ENCODE results near the gene DYNLT5.
A peak's percentile ranks its signal among the peaks of the same experiment; 100 is the strongest.
"Not testable (repeated sequence)": the region's sequence is repeated elsewhere in the genome, so short reads cannot be mapped to it uniquely, and the experiment has no call there.

DYNLT5 gene

DNA sequence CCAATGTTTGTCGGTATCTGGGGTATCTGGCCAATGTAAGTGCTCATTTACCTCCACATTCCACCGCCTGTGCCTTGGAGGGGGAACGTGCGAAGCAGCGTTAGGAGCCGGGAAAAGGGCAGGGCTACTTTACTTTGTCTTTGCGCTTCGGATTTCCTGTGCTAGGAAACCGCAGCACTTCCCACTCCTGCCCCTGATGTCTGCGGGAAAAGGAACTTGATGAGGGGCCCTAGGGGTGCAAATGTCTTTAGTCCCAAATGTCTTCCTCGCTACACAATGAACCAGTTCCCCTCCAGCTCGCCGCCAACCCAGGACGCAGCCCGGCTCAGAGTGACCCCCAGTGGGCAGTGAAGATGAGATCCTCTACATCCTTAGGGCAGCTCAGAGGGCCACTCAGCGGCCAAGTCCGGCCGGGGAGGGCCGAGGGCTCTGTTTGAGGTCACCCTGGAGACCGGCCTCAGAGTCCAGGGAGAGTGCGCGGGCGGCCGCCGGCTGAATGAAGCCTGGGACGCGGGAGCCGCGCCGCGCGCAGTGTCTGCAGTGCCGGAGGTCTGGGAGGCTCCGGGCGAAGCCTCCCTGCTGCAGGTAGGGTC lies at the start of gene DYNLT5:
Gene DYNLT5 (plus strand): TSS at position 460 of the 593 bp plus-strand sequence. CDS start 2,200 bp downstream, outside the sequence.
- Mint-ChIP-seq H3K27me3 (peaks cover 4% of the 10 kb centered on the region), H3K4me3 (peak within 1 kb of the TSS; percentile 85), H3K36me3 (ENCODE audit: low read depth) (no peaks in the 10 kb centered on the region), H3K4me1 (ENCODE audit: low read depth) (peaks cover 21% of the 10 kb centered on the region), H3K9me3 (no peaks in the 10 kb centered on the region), H3K27ac (peak within 1 kb of the TSS; percentile 70)
- intact Hi-C loops (cut with micrococcal nuclease), result no loop called here

DNA sequence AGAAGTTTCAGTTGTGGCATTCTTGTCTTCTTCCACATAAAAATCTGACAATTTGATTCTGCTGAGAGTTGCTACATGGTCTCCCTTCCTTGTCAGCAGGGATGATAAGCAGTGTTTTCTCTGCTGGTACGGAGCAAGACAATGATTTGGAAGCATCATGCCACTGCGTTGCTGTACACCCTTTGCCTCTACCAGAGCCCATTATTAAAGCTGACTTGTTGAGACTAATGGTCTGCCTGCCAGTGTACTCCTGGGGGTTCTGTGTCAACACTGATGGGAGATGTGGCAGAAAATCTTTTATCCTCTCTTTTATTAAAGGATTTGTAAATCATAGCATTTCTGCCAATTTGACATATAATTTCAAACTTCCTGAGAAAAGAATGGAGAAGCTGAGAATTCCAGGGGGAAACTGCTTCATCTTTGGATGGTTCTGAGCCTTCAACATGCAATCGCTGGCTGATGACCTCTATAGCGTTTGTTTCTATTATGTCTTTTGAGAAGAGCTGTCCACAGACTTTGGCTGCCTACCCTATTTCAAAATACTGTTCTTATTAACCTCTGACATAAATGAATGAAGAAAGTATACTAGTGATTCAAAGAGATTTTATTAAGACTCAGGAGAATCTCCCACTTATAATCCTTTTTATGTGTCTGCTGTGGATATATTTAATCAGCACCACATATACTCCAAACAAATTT lies 47.9 kb upstream of the DYNLT5 start:
- Mint-ChIP-seq H3K36me3 (ENCODE audit: low read depth) (no peaks in the 10 kb centered on the region), H3K9me3 (no peaks in the 10 kb centered on the region), H3K27ac (no peak overlapping the region), H3K4me3 (no peak overlapping the region), H3K4me1 (ENCODE audit: low read depth) (no peaks in the 10 kb centered on the region), H3K27me3 (no peaks in the 10 kb centered on the region)
- intact Hi-C loops (cut with micrococcal nuclease), result no loop called here

- no peaks in the 10 kb centered on the region for H3K27me3 Mint-ChIP-seq
- no peak overlapping the region for H3K27ac Mint-ChIP-seq
- intact Hi-C loops (cut with micrococcal nuclease), result no loop called here
- H3K4me1 Mint-ChIP-seq (ENCODE audit: low read depth), result no peaks in the 10 kb centered on the region
- no peak overlapping the region for H3K4me3 Mint-ChIP-seq
- H3K9me3 Mint-ChIP-seq, result no peaks in the 10 kb centered on the region
- no peaks in the 10 kb centered on the region for H3K36me3 Mint-ChIP-seq (ENCODE audit: low read depth)
Observed at GRCh38 chr1:66705110-66705509, 47.1 kb upstream of the DYNLT5 start.

DNA sequence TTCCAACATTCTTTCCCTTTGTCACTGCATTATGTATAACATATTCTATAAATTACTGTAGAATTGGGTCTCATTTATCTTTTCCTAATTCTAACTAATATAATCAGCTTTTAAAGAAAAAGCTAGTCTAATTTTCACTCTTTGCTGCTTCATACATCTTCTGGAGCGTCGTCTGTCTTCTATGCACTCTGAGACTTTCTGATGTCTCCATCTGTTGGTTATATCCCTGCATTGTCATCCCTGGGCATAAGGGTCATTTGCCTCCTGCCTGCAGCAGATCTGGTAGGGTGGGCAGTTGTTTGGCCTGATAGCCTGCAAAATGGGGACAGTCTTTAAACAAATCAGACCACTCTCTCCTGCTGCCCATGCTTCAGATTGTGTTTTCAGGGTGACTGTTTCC lies 40.8 kb upstream of the DYNLT5 start:
- no peaks in the 10 kb centered on the region for H3K9me3 Mint-ChIP-seq

GRCh38 chr1:66712839-66713238 lies 39.4 kb upstream of the DYNLT5 start:
- Mint-ChIP-seq H3K4me3 (no peak overlapping the region), H3K27ac (no peak overlapping the region), H3K27me3 (no peaks in the 10 kb centered on the region), H3K36me3 (ENCODE audit: low read depth) (no peaks in the 10 kb centered on the region), H3K4me1 (ENCODE audit: low read depth) (no peaks in the 10 kb centered on the region), H3K9me3 (no peaks in the 10 kb centered on the region)
- intact Hi-C loops (cut with micrococcal nuclease), result no loop called here

More for the DNA sequence above, 40.8 kb upstream of the DYNLT5 start:
- H3K27ac Mint-ChIP-seq, result no peak overlapping the region
- no peaks in the 10 kb centered on the region for H3K4me1 Mint-ChIP-seq (ENCODE audit: low read depth)
- H3K4me3 Mint-ChIP-seq, result no peak overlapping the region
- intact Hi-C loops (cut with micrococcal nuclease), result no loop called here
- H3K36me3 Mint-ChIP-seq (ENCODE audit: low read depth), result no peaks in the 10 kb centered on the region
- H3K27me3 Mint-ChIP-seq, result no peaks in the 10 kb centered on the region

GRCh38 chr1:66723985-66724384 lies 28.3 kb upstream of the DYNLT5 start:
- H3K4me3 Mint-ChIP-seq, result no peak overlapping the region
- peaks cover 4% of the 10 kb centered on the region for H3K4me1 Mint-ChIP-seq (ENCODE audit: low read depth)
- intact Hi-C loops (cut with micrococcal nuclease), result loop anchor here (10.0 kb wide), 1 partner anchor 469 kb away; no protein-coding TSS in a partner anchor
- H3K36me3 Mint-ChIP-seq (ENCODE audit: low read depth), result no peaks in the 10 kb centered on the region
- H3K9me3 Mint-ChIP-seq, result no peaks in the 10 kb centered on the region
- H3K27ac Mint-ChIP-seq, result no peak overlapping the region
- H3K27me3 Mint-ChIP-seq, result no peaks in the 10 kb centered on the region

DNA sequence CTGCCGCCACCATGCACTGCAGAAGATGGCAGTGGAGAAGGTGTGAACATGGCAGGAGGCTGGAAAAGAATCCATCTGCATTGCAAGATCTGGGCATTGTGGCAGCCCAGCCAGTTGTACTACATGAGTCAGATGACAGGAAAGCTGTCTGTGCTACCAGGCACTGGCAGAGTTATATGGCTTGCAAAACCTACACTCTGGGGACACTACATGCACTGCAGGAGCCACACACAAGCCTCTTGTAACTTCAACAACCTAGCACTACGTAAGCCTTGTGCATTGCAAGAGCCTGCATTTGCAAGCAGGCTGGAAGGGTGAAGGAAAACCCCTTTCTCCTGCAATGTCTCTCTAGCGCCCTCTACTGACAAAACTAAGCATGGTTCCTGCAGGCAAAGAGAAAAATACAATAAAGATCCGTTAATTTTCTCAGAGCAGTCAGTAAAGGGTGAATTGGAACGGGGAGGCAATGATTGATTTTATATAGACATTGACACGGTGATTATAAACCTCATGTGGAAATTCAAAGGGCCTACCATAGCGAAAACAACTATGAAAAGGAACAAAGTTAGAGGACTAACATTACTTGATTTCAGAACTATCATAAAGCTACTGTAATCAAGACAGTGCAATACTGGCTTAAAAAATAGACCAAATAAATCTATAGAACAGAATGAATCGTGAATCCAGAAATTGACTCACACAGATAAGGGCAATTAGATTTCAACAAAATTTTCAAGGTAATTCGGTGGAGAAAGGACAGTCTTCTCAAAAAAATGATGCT lies 26.2 kb upstream of the DYNLT5 start:
- H3K4me3 Mint-ChIP-seq, result no peak overlapping the region
- H3K27me3 Mint-ChIP-seq, result no peaks in the 10 kb centered on the region
- H3K4me1 Mint-ChIP-seq (ENCODE audit: low read depth), result peaks cover 8% of the 10 kb centered on the region
- no peaks in the 10 kb centered on the region for H3K36me3 Mint-ChIP-seq (ENCODE audit: low read depth)
- intact Hi-C loops (cut with micrococcal nuclease), result loop anchor here (5.0 to 10.0 kb wide), 3 partner anchors 279 to 764 kb away; no protein-coding TSS in a partner anchor
- H3K27ac Mint-ChIP-seq, result no peak overlapping the region
- no peaks in the 10 kb centered on the region for H3K9me3 Mint-ChIP-seq

DNA sequence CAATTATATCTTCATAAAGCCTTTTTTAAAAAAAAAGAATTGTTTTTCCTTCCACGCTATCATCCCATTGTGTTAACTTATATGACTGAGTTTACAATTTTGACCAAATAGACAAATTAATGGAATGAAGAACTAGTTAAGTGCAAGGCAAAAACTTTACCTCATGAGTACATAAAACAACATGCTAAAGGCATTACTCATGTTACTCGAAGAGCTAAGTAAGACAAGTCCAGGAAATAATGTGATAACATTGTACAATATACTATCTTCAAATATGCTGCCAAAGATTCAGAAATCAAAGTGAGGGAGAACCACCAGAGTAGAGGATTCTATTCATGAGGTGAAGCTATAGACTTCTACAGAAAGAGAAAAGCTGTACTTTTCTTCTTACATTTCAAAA lies 24.2 kb upstream of the DYNLT5 start:
- no peaks in the 10 kb centered on the region for H3K36me3 Mint-ChIP-seq (ENCODE audit: low read depth)
- H3K27me3 Mint-ChIP-seq, result no peaks in the 10 kb centered on the region
- H3K4me1 Mint-ChIP-seq (ENCODE audit: low read depth), result peaks cover 16% of the 10 kb centered on the region

DNA sequence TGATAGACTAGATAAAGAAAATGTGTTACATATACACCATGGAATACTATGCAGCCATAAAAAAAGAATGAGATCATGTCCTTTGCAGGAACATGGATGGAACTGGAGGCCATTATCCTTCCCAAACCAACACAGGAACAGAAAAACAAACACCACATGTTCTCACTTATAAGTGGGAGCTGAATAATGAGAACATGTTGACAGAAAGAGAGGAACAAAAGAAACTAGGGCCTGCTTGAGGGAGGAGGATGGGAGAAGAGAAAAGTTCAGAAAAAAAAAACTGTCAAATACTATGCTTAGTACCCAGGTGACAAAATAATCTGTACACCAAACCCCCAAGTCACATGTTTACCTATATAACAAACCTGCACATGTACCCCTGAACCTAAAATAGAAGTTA lies 23.5 kb upstream of the DYNLT5 start:
- not testable (repeated sequence) for H3K36me3 Mint-ChIP-seq (ENCODE audit: low read depth); H3K9me3 Mint-ChIP-seq; H3K27ac Mint-ChIP-seq; H3K27me3 Mint-ChIP-seq; H3K4me3 Mint-ChIP-seq
- intact Hi-C loops (cut with micrococcal nuclease), result loop anchor here (5.0 to 10.0 kb wide), 3 partner anchors 281 to 766 kb away; no protein-coding TSS in a partner anchor
- peaks cover 18% of the 10 kb centered on the region for H3K4me1 Mint-ChIP-seq (ENCODE audit: low read depth)

More for the DNA sequence above, 24.2 kb upstream of the DYNLT5 start:
- intact Hi-C loops (cut with micrococcal nuclease), result loop anchor here (5.0 to 10.0 kb wide), 3 partner anchors 281 to 766 kb away; no protein-coding TSS in a partner anchor
- H3K9me3 Mint-ChIP-seq, result no peaks in the 10 kb centered on the region
- no peak overlapping the region for H3K27ac Mint-ChIP-seq
- H3K4me3 Mint-ChIP-seq, result no peak overlapping the region

- H3K27me3 Mint-ChIP-seq, result no peaks in the 10 kb centered on the region
- no peak overlapping the region for H3K4me3 Mint-ChIP-seq
- H3K9me3 Mint-ChIP-seq, result no peaks in the 10 kb centered on the region
- peaks cover 18% of the 10 kb centered on the region for H3K4me1 Mint-ChIP-seq (ENCODE audit: low read depth)
- H3K36me3 Mint-ChIP-seq (ENCODE audit: low read depth), result no peaks in the 10 kb centered on the region
- no peak overlapping the region for H3K27ac Mint-ChIP-seq
- intact Hi-C loops (cut with micrococcal nuclease), result loop anchor here (5.0 to 10.0 kb wide), 3 partner anchors 282 to 767 kb away; no protein-coding TSS in a partner anchor
Observed at GRCh38 chr1:66729119-66729518, 23.1 kb upstream of the DYNLT5 start.

GRCh38 chr1:66729523-66729922 lies 22.7 kb upstream of the DYNLT5 start:
- Mint-ChIP-seq H3K27ac (no peak overlapping the region), H3K4me1 (ENCODE audit: low read depth) (peaks cover 18% of the 10 kb centered on the region), H3K9me3 (no peaks in the 10 kb centered on the region), H3K27me3 (no peaks in the 10 kb centered on the region), H3K36me3 (ENCODE audit: low read depth) (no peaks in the 10 kb centered on the region), H3K4me3 (no peak overlapping the region)
- intact Hi-C loops (cut with micrococcal nuclease), result loop anchor here (5.0 to 10.0 kb wide), 3 partner anchors 282 to 767 kb away; no protein-coding TSS in a partner anchor

- peaks cover 18% of the 10 kb centered on the region for H3K4me1 Mint-ChIP-seq (ENCODE audit: low read depth)
- H3K36me3 Mint-ChIP-seq (ENCODE audit: low read depth), result no peaks in the 10 kb centered on the region
- H3K4me3 Mint-ChIP-seq, result no peak overlapping the region
- intact Hi-C loops (cut with micrococcal nuclease), result no loop called here
- no peaks in the 10 kb centered on the region for H3K9me3 Mint-ChIP-seq
- H3K27ac Mint-ChIP-seq, result no peak overlapping the region
- H3K27me3 Mint-ChIP-seq, result no peaks in the 10 kb centered on the region
Observed at GRCh38 chr1:66730462-66730861, 21.8 kb upstream of the DYNLT5 start.

DNA sequence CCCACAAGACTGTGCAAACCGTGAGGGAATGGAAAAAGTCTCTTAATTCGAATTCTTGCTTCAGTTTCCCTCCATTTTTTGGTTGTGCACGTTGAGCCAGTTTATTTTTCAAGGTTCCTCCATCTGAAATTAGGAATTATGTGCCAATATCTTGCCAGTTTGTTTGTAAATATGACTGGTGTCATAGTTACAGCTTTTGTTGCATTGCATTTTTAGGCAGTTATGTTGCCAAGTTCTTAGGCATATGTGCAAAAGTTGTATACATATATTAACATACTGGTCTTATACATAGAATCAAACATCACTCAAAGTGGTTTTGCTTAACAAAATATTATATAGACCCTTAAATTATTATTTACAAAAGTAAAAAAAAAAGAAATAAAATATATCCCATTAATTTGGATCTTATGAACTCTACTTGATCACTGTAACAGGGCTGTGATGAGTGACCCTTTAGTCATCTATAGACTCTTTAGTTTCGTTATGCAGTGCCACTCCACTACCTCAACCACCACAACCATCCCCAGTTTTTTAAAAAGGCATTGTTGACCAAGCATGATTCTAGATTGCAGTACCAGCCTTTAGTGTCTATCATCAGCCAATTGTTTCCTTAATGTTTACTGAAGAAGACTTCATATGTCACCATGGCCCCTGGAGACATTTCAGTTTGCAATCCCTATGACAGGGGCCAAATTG lies 20.9 kb upstream of the DYNLT5 start:
- peaks cover 18% of the 10 kb centered on the region for H3K4me1 Mint-ChIP-seq (ENCODE audit: low read depth)
- H3K4me3 Mint-ChIP-seq, result no peak overlapping the region
- H3K27ac Mint-ChIP-seq, result no peak overlapping the region
- H3K9me3 Mint-ChIP-seq, result no peaks in the 10 kb centered on the region
- no peaks in the 10 kb centered on the region for H3K27me3 Mint-ChIP-seq
- intact Hi-C loops (cut with micrococcal nuclease), result no loop called here
- no peaks in the 10 kb centered on the region for H3K36me3 Mint-ChIP-seq (ENCODE audit: low read depth)

Data from dendritic cell treated with granulocyte-macrophage colony-stimulating factor and Interleukin-4, amounts not matched to agents 40 ng/mL and 50 ng/mL, for 4 days (primary cell).